H7 (cell line): ENCODE data around the gene CTNNA1. TPM values are rescaled to one million over a fixed set of nuclear protein-coding genes. Genes with fewer than 3 reads are reported as not detected.

Experiments
- DNase-seq: peaks from one replicate; pipeline ENCODE4 v3.0.0; 2012
- H3K27me3 ChIP-seq: 2 replicates; pipeline ENCODE4 v1.6.0; 2011; ENCODE audit warnings: mild to moderate bottlenecking, low read length; ENCODE audit not compliant: control insufficient read depth, insufficient read depth
- H3K36me3 ChIP-seq: replicated peaks from 2 replicates; pipeline ENCODE4 v1.5.1; 2011; ENCODE audit warnings: low read length; ENCODE audit not compliant: control insufficient read depth, insufficient read depth
- H3K4me3 ChIP-seq: 2 replicates; pipeline ENCODE4 v1.5.1; 2011; ENCODE audit warnings: low read depth, mild to moderate bottlenecking, control low read depth, low read length, moderate library complexity; ENCODE audit not compliant: insufficient read depth
- total RNA-seq: library from RNA; depleted of rRNA; stranded (reverse); fragments of >200 nt; shearing (Covaris generic); gene quantifications from 2 replicates; pipeline ENCODE4 v1.2.3, GENCODE V29; 2014

CTNNA1 gene
- total RNA-seq, 1 experiment from 2014 or later = 352 TPM

- no peak overlapping the region for H3K4me3 ChIP-seq
- H3K36me3 ChIP-seq = peaks cover 43% of the 10 kb centered on the region
- no peaks in the 10 kb centered on the region for H3K27me3 ChIP-seq
- DNase-seq = no peak
Observed at GRCh38 chr5:138930371-138931097, 177.3 kb downstream of the CTNNA1 start.

- Histone ChIP-seq H3K36me3 (peaks cover 37% of the 10 kb centered on the region), H3K4me3 (no peak overlapping the region), H3K27me3 (no peaks in the 10 kb centered on the region)
- DNase-seq = peak; percentile 79
Observed at GRCh38 chr5:138932171-138932810, 179.1 kb downstream of the CTNNA1 start.

GRCh38 chr5:138933522-138934290, 180.5 kb downstream of the CTNNA1 start:
- no peaks in the 10 kb centered on the region for H3K27me3 ChIP-seq
- no peak for DNase-seq
- H3K36me3 ChIP-seq = peaks cover 37% of the 10 kb centered on the region
- H3K4me3 ChIP-seq = no peak overlapping the region

DNA sequence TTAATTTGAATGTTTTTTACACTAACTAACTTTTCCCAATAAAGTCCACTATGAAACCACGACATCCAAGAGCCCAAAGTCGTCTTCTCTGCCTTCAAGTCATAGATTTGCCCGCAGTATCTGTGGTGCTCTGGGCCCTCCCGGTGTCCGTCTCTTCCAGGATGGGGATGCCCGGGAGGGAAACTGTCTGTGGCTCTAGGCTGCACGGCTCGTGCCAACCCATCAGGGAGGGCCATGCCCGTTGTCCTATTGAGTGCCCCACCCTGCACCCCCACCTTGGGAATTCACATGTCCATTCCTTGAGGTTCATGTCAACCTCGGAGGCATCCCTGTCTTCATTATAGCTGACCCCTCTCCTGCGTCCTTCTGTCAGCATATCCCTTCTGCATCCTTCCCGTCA, 181.7 kb downstream of the CTNNA1 start:
- no peak for DNase-seq
- H3K4me3 ChIP-seq = no peak overlapping the region
- no peaks in the 10 kb centered on the region for H3K27me3 ChIP-seq
- peaks cover 31% of the 10 kb centered on the region for H3K36me3 ChIP-seq

DNA sequence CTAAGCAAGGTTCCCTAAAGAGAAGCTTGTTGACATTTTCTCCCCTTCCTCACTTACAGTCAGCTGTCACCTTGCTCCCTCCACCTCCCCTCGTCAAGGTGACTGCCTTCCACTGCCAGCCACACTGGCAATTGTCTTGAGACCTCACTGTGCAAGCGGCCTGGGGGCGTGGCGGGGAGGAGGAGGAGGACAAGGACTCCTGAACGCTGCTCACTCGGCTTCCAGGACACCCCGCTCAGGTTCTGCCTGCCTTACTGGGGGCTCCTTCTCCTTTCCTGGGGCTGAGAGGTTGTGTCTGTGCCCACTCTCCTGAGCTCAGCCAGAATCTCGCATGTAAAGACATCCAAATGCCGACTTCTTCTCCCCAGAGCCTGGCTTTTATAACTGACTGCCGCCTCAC, 182.2 kb downstream of the CTNNA1 start:
- Histone ChIP-seq H3K36me3 (peaks cover 27% of the 10 kb centered on the region), H3K27me3 (no peaks in the 10 kb centered on the region), H3K4me3 (no peak overlapping the region)
- DNase-seq = no peak

DNA sequence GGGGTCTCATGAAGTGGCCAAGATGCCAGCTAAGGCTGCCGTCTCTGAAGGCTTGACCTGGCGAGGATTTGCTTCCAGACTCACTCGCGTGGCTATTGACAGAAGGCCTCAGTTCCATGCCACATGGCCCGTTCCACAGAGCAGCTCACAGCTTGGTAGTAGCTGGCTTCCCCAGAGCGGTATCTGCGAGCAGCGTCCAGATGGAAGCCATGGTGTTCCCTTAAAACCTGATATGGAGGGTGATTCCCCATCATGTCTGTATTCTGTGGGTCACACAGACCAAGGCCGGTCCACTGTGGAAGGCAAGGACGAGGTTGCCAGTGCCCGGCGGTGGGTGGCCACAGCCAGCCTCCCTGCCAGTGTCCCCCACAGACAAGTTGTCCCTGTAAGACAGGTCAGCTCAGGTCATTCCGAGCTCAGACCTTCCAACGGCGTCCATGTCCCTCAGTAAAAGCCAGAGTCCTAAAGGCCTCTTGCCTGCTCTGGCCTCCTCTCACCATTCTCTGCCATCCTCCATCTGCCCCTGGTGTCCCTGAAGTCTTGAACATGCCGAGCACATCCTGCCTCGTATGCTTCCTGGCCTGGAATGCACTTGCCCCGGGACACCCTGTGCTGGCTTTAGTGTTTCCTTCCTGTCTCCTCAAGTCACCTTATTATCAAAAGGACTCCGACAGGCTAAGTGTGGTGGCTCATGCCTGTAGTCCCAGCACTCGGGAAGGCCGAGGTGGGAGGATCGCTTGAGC, 183.2 kb downstream of the CTNNA1 start:
- DNase-seq = no peak
- no peaks in the 10 kb centered on the region for H3K27me3 ChIP-seq
- no peak overlapping the region for H3K4me3 ChIP-seq
- peaks cover 22% of the 10 kb centered on the region for H3K36me3 ChIP-seq

GRCh38 chr5:138936968-138937345, 183.7 kb downstream of the CTNNA1 start:
- no peak for DNase-seq
- Histone ChIP-seq H3K4me3 (no peak overlapping the region), H3K36me3 (peaks cover 19% of the 10 kb centered on the region), H3K27me3 (no peaks in the 10 kb centered on the region)

DNA sequence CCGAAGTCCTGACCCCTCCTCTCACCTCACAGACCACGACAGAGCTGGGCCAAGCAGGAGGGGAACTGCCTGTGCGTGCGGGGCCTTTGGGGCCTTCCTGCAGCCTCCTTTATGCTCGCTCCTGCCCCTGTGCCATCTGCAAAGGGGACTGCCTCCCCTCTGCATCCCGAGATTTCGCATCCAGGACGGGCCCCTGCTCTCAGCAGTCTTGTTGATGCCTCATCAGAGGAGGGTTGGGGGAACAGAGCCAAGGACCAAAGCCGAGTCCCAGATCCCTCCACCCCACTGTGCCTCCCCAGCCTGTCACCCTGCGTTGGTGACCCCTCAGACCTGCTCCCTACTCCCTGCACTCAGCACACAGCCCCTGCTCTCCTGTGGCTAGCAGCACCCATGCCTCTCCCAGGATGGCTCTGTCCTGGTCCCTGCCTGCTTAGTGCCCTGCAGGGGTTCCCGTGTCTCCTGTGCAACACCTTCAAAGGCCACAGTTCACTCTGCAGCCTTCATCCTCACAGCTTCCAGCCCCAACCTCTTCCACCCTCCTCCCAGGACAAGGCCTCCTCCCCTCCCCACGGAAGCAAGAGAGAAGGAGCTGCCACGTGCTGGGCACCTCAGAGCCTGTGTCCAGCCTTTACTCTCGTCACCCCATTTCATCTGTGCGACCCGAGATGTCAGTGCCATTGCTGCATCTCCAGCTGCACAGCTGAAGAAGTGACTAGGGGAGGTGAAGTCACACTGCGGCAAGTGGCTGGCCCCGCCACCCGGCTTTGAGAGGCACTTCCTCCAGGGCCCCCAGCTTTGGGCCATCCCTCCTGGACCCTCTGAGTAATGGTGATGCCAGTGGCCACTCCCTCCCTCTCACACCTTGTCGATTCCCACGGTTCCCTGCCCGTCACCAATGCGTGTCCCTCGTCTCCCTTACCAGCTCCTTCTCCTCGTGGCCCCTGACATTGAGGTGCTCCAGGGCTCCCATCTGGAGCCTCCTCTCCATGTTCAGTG, 184.5 kb downstream of the CTNNA1 start:
- peaks cover 13% of the 10 kb centered on the region for H3K36me3 ChIP-seq
- DNase-seq = peak; percentile 58
- H3K4me3 ChIP-seq = no peak overlapping the region
- no peaks in the 10 kb centered on the region for H3K27me3 ChIP-seq

DNA sequence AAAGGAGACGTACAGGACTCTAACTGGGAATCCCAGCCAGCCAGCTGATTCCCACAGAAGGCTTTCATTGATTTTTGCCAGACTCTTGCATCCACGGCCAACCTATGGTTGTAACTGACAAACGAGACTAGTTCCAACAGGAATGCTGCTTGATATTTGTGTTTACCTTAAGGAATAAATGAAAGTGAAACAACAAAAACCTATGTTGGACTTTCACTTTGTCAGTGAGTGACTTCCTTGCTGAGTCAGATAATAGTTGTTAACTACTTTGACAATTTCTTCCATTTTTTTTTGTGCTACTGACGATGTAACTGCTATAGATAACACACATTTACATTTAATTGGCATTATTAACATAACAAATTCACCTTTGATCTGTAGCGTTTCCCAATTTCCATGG, 185.3 kb downstream of the CTNNA1 start:
- no peak for DNase-seq
- peaks cover 7% of the 10 kb centered on the region for H3K36me3 ChIP-seq
- no peak overlapping the region for H3K4me3 ChIP-seq
- H3K27me3 ChIP-seq = no peaks in the 10 kb centered on the region

GRCh38 chr5:138942066-138942465, 188.8 kb downstream of the CTNNA1 start:
- no peak for DNase-seq
- H3K27me3 ChIP-seq = no peaks in the 10 kb centered on the region
- no peaks in the 10 kb centered on the region; the same call in 1 of the 2 replicates for H3K36me3 ChIP-seq
- H3K4me3 ChIP-seq = no peak overlapping the region

GRCh38 chr5:138942861-138943260, 189.6 kb downstream of the CTNNA1 start:
- Histone ChIP-seq H3K27me3 (no peaks in the 10 kb centered on the region), H3K4me3 (no peak overlapping the region), H3K36me3 (no peaks in the 10 kb centered on the region; the same call in 1 of the 2 replicates)
- DNase-seq = peak; percentile 69

DNA sequence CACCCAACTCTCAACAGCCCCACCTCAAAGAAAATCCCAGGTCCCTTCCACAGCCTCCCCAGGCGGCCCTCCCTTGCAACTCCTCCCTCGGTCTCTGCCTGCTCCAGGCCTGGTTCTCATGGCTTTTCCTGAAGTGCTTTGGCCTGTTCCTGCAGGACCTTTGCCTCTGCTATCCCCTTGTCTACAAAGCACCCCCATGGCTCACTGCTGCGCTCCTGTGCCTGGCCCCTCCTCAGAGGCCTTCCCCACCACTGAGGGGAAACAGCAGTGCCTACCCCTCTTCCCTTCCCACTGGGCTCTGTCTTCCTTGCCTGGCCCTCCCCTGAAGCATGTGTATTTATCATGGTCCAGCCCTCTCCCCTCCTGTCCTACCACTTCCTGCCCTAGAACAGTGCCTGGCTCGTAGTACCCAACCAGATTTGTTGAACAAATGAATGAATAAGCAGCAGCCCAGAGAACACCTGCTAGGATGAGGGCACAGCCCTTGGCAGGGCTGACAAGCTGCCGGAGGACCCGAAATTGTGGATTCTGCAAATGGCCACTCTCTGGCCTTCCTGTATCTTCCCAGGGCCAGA, 190.5 kb downstream of the CTNNA1 start:
- H3K27me3 ChIP-seq = no peaks in the 10 kb centered on the region
- H3K4me3 ChIP-seq = no peak overlapping the region
- no peaks in the 10 kb centered on the region; the same call in 1 of the 2 replicates for H3K36me3 ChIP-seq
- DNase-seq = peak; percentile 53
